NB4 (cell line): ENCODE data around the gene TMEM184C.

Experiments used
- CTCF ChIP-seq: IDR thresholded peaks from one replicate; pipeline ENCODE4 v1.5.1; 2012; ENCODE audit warnings: low read depth, low read length
- MYC ChIP-seq: IDR thresholded peaks from 2 replicates; pipeline ENCODE4 v1.6.1; 2011; ENCODE audit warnings: low read depth, low read length
- POLR2A ChIP-seq: IDR thresholded peaks from 2 replicates; pipeline ENCODE4 v1.6.1; 2011; ENCODE audit warnings: mild to moderate bottlenecking; ENCODE audit not compliant: insufficient read length; ENCODE audit errors: extremely low read depth

GRCh38 chr4:147691820-147692219, 74.6 kb downstream of the TMEM184C start:
- TF ChIP-seq POLR2A, result no peak
- no peak for TF ChIP-seq CTCF
- TF ChIP-seq MYC, result no peak
